Colonic mucosa (tissue), 4 donors: ENCODE data around the gene RGMA. TPM values are rescaled to one million over a fixed set of nuclear protein-coding genes. Genes with fewer than 3 reads are reported as not detected.

ENCODE experiments used
- DNase-seq: peaks from one replicate; pipeline ENCODE4 v3.0.0-alpha.2; 2020
- H3K27ac ChIP-seq: fragments of 200-600 bp; one replicate; pipeline ENCODE4 v1.8.0; 2021
- H3K27me3 ChIP-seq: fragments of 200-600 bp; one replicate; pipeline ENCODE4 v1.8.0; 2021
- H3K36me3 ChIP-seq: fragments of 200-600 bp; one replicate; pipeline ENCODE4 v1.8.0; 2021
- H3K4me1 ChIP-seq: fragments of 200-600 bp; one replicate; pipeline ENCODE4 v1.8.0; 2021; ENCODE audit warnings: mild to moderate bottlenecking
- H3K4me3 ChIP-seq: fragments of 200-600 bp; one replicate; pipeline ENCODE4 v1.8.0; 2021
- H3K9ac ChIP-seq, 2 donors: one replicate each; pipeline ENCODE4 v1.7.0; 2013; ENCODE audit warnings: control low read depth in 2 of 2, low read depth in 2 of 2, low read length in 2 of 2
- H3K9me3 ChIP-seq: fragments of 200-600 bp; one replicate; pipeline ENCODE4 v1.8.0; 2021
- intact Hi-C: fragments of 100-400 bp; cut with DNase I; formaldehyde crosslinking; loops from one replicate; pipeline ENCODE4 v1.14.1; 2022
- total RNA-seq, 2 donors: library from RNA; stranded (reverse); fragmentation: NEBNext Ultra II Directional in 1 of 2; extraction: Animal tissue kit (Norgen Biotek cat#: 25700) in 1 of 2; gene quantifications; one replicate each; pipeline ENCODE4 v1.2.1, GENCODE V29; 2021
- TF ChIP-seq, protein P1 (sequence below): fragments of 200-600 bp; IDR thresholded peaks from one replicate; pipeline ENCODE4 v1.8.0; 2022; ENCODE audit warnings: antibody characterized with exemption, mild to moderate bottlenecking
- donor health status: healthy.
- donor health status: DM: no; HTN: no; CAD: no.
- donor health status: DM: no; HTN: no; CAD: no.

Gene RGMA
- total RNA-seq, 2 donors from 2014 or later = 4.2 to 12.4 TPM

DNA sequence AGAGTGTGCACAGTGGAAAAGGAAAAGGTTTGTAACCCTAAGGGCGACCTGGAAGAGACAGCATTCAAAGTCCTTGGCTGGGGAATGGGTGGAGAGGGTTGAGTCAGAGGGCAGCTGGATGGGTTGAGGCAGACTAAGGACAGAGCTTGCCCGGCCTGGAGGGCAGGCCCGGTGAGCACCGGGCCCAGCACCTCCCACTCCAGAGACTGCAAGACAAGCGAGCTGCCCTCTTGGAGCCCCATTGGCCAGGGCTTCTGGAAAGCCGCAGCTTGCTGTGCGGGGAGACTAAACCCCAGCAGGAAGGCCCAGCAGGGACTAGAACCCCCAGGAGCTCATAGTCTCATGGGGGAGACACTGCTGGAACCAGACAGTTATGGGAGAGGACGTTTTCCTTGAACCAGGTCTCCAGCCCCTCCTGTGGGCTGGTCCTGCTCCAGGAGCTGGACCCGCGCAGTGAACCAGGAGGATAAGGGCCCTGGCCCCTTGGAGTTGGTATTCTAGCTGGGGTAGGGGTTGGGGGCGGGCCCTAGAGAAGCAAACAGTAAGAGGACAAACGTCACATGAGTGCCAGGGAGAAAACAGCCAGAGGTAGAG is 59.1 kb downstream of the RGMA start:
- Histone ChIP-seq H3K4me3 (no peak overlapping the region), H3K36me3 (no peaks in the 10 kb centered on the region), H3K27me3 (no peaks in the 10 kb centered on the region), H3K27ac (peak overlapping the region; percentile 70), H3K4me1 (peaks cover 7% of the 10 kb centered on the region), H3K9me3 (no peaks in the 10 kb centered on the region), H3K9ac (no peak overlapping the region)
- TF ChIP-seq, protein P1, sequence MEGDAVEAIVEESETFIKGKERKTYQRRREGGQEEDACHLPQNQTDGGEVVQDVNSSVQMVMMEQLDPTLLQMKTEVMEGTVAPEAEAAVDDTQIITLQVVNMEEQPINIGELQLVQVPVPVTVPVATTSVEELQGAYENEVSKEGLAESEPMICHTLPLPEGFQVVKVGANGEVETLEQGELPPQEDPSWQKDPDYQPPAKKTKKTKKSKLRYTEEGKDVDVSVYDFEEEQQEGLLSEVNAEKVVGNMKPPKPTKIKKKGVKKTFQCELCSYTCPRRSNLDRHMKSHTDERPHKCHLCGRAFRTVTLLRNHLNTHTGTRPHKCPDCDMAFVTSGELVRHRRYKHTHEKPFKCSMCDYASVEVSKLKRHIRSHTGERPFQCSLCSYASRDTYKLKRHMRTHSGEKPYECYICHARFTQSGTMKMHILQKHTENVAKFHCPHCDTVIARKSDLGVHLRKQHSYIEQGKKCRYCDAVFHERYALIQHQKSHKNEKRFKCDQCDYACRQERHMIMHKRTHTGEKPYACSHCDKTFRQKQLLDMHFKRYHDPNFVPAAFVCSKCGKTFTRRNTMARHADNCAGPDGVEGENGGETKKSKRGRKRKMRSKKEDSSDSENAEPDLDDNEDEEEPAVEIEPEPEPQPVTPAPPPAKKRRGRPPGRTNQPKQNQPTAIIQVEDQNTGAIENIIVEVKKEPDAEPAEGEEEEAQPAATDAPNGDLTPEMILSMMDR = no peak
- DNase-seq = no peak
- intact Hi-C loops = loop anchor here (5.0 to 10.0 kb wide), 3 partner anchors 235 to 1087 kb away; no protein-coding TSS in a partner anchor

DNA sequence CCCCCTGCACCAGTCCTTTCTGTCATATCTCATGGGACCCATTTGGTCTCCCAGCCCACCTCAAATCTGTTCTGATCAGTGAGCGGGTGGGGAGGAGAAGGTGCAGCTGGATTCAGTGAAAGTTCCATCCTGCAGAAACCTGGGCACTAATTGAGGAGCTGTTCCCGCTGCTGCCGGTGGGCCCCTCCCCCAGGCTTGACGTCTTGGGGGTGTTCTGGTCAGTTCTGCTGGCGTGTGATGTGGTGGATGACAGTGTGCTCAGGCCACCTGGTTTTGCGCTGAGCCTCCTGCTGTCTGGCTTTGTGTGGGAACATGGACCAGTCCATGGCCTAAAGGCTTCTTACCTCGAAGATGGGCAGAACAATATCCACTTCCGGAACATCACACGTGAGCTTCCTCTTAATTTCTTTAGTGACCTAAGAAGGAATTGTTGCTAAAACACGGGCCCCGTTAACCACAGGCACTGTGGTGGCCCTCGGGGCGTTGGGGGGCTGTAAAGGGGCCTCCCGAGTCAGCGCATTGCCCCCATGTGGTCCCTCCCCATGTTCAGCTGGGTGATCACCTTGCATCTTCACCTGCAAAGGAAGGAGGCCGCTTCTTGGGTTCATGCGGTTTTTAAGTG is 59.7 kb downstream of the RGMA start:
- Histone ChIP-seq H3K9ac (peak overlapping the region in 1 of 2 donors; percentile 30), H3K9me3 (no peaks in the 10 kb centered on the region), H3K27me3 (no peaks in the 10 kb centered on the region), H3K4me1 (peaks cover 7% of the 10 kb centered on the region), H3K27ac (peak overlapping the region; percentile 70), H3K36me3 (no peaks in the 10 kb centered on the region), H3K4me3 (no peak overlapping the region)
- no peak for DNase-seq
- TF ChIP-seq, protein P1 = no peak
- intact Hi-C loops = loop anchor here (10.0 kb wide), 1 partner anchor 235 kb away; no protein-coding TSS in a partner anchor

DNA sequence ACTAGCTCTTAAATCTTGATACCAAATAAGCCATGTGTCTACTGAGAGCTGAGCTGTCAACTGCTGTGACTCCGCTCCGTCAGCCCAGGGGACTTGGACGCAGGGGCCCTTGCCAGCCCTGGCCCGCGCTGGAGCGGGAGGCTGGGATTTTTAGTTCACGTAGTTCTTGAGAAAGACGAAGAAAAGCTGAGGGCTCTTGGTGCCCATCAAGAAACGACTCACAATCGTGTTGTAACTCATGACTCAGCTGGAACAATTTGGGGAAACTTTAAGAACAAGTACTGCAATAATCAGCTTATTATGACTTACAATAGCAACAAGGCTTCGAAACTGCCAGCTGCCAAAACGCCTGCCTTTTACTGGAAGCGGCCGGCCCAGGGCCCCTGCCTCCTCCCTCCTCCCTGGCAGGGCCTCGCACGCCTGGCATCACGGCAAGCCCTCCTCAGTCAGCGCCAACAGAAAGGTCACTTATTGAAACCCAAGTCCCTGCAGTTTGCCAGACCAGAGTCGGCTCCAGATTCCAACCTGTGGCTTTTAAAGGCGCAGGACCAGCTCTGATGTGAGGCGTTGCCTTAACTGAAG is 60.3 kb downstream of the RGMA start:
- TF ChIP-seq, protein P1 = no peak
- peak overlapping the region in 1 of 2 donors; percentile 30 for H3K9ac ChIP-seq
- peak overlapping the region; percentile 70 for H3K27ac ChIP-seq
- H3K9me3 ChIP-seq = no peaks in the 10 kb centered on the region
- DNase-seq = peak; percentile 43
- H3K27me3 ChIP-seq = no peaks in the 10 kb centered on the region
- peaks cover 7% of the 10 kb centered on the region for H3K4me1 ChIP-seq
- H3K4me3 ChIP-seq = no peak overlapping the region
- intact Hi-C loops = loop anchor here (10.0 kb wide), 1 partner anchor 234 kb away; no protein-coding TSS in a partner anchor
- H3K36me3 ChIP-seq = no peaks in the 10 kb centered on the region

DNA sequence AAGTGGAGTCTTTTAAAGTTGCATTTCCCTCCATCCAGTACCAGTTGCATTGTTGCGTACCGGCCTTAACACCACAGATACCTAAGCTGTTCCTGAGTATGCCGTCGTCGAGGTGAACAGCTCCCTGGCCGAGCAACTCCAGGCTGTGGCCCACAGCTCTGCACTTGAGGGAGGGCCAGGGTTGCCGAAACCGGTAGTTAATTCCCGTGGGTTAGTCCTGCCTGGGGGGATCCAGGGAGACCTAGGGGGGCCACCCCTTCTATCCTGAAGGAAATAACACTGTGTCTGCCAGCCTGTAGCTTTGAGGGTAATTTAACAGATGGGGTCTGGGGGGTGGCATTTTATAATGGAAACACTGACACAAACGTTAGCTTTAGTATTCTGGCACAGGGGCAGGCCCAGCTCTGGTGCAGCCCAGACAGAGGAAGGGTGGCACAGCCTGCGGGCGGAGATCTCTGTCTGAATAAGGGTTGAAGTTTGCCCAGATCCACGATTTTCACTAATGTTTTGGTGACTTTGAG is 60.8 kb downstream of the RGMA start:
- H3K9ac ChIP-seq = no peak overlapping the region
- H3K9me3 ChIP-seq = no peaks in the 10 kb centered on the region
- TF ChIP-seq, protein P1 = no peak
- no peak overlapping the region for H3K4me3 ChIP-seq
- H3K27ac ChIP-seq = peak overlapping the region; percentile 70
- intact Hi-C loops = loop anchor here (10.0 kb wide), 1 partner anchor 233 kb away; no protein-coding TSS in a partner anchor
- H3K36me3 ChIP-seq = no peaks in the 10 kb centered on the region
- no peaks in the 10 kb centered on the region for H3K27me3 ChIP-seq
- peaks cover 7% of the 10 kb centered on the region for H3K4me1 ChIP-seq
- no peak for DNase-seq

DNA sequence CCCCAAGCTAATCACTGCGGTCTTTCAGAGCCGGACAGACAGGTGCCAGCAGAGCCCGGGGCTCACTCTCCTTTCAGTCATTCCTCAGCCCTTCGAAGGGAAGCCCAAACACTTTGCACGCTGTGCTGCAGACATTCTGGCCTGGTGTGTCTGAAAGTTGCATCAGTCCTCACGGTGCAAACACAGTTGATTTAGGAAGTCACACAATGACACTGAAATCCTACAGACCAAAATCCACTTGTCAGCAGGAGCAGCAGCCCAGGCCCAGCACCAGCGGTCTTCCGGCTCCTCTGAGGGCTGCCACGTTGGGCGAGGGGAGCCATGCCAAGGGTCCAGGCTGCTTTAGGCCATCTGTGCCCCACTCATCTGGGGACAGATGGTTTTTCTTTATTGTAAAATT is 61.6 kb downstream of the RGMA start:
- peaks cover 7% of the 10 kb centered on the region for H3K4me1 ChIP-seq
- TF ChIP-seq, protein P1 = no peak
- H3K27ac ChIP-seq = peak overlapping the region; percentile 70
- H3K9me3 ChIP-seq = no peaks in the 10 kb centered on the region
- intact Hi-C loops = loop anchor here (10.0 kb wide), 1 partner anchor 233 kb away; no protein-coding TSS in a partner anchor
- H3K27me3 ChIP-seq = no peaks in the 10 kb centered on the region
- DNase-seq = no peak
- no peak overlapping the region for H3K9ac ChIP-seq
- H3K4me3 ChIP-seq = no peak overlapping the region
- H3K36me3 ChIP-seq = peaks cover under 1% of the 10 kb centered on the region
